ENCODE measurements around the gene PWWP2B. TPM values are rescaled to one million over a fixed set of nuclear protein-coding genes. Genes with fewer than 3 reads are reported as not detected.

PWWP2B gene
- total and polyA plus RNA-seq, 2 donors (not counting 3 experiments of a cell fraction or from before 2014, with no cell fraction given) = 4.6 to 11.8 TPM

DNA sequence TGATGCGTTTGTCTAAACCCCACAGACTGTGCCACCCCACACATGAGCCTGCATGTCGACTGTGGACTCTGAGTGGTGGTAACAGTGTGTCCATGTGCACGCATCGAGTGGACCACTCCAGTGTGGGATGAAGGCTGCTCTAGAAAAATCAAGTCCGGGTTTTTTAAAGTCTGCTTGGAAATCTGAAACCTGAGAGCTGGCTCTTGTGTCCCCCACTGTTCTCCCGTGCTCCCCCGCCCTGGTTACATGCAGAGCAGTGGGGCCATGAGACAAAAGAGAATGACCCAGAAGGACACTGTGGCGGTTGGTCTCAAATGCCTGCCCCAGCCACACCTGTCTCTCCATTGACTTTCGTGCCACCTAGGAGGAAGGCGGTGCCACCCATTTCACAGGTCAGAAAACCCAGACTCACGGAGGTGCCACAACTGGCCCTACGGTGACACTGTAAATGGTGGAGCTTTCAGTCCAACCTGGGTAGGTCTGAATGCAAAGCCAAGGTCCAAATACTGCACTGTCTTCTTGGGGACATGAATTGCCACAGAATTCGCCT, 27.3 kb upstream of the PWWP2B start:
- H2AFZ ChIP-seq (ENCODE audit: low read depth, low read length) = no peak overlapping the region
- ChIA-PET POLR2A (no interaction called here), CTCF (no interaction called here)
- FAIRE-seq = no peak
- H3K4me1 ChIP-seq (ENCODE audit: control insufficient read depth, extremely low read depth, insufficient read depth, low read length) = no peaks in the 10 kb centered on the region
- no peak overlapping the region for H3K4me3 ChIP-seq (replicated peaks in 1 of 3; ENCODE audit: insufficient read depth in 1 of 3, low read depth in 1 of 3, low read length in 3 of 3)
- no peaks in the 10 kb centered on the region for H3K36me3 ChIP-seq (ENCODE audit: control insufficient read depth in 2 of 2, extremely low read depth in 1 of 2, insufficient read depth in 2 of 2, low read length in 2 of 2)
- no TSS peak for BruUV-seq (replicated peaks)
- no peaks in the 10 kb centered on the region for H3K9me3 ChIP-seq (replicated peaks; ENCODE audit: control insufficient read depth, insufficient read depth, low read length)
- no peaks in the 10 kb centered on the region for H3K27me3 ChIP-seq (ENCODE audit: control insufficient read depth in 2 of 2, insufficient read depth in 2 of 2, low read length in 2 of 2)
- H3K79me2 ChIP-seq (ENCODE audit: control insufficient read depth, insufficient read depth, low read length) = no peaks in the 10 kb centered on the region
- no peak overlapping the region for H3K27ac ChIP-seq (ENCODE audit: insufficient read depth, low read depth, low read length)
- no peaks in the 10 kb centered on the region for H4K20me1 ChIP-seq (replicated peaks; ENCODE audit: control insufficient read depth, extremely low read depth, insufficient read depth, low read length)
- TF ChIP-seq, protein P1, sequence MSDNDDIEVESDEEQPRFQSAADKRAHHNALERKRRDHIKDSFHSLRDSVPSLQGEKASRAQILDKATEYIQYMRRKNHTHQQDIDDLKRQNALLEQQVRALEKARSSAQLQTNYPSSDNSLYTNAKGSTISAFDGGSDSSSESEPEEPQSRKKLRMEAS (IDR thresholded peaks at IDR 0.05; ENCODE audit: insufficient read depth, insufficient read length) = no peak
- no peak for TF ChIP-seq EZH2 (IDR thresholded peaks at IDR 0.05; ENCODE audit: borderline replicate concordance, low read depth, low read length, severe bottlenecking)
- TF ChIP-seq, protein P2, sequence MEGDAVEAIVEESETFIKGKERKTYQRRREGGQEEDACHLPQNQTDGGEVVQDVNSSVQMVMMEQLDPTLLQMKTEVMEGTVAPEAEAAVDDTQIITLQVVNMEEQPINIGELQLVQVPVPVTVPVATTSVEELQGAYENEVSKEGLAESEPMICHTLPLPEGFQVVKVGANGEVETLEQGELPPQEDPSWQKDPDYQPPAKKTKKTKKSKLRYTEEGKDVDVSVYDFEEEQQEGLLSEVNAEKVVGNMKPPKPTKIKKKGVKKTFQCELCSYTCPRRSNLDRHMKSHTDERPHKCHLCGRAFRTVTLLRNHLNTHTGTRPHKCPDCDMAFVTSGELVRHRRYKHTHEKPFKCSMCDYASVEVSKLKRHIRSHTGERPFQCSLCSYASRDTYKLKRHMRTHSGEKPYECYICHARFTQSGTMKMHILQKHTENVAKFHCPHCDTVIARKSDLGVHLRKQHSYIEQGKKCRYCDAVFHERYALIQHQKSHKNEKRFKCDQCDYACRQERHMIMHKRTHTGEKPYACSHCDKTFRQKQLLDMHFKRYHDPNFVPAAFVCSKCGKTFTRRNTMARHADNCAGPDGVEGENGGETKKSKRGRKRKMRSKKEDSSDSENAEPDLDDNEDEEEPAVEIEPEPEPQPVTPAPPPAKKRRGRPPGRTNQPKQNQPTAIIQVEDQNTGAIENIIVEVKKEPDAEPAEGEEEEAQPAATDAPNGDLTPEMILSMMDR (IDR thresholded peaks at IDR 0.05; ENCODE audit: extremely low read depth in 1 of 2, insufficient read depth in 1 of 2, low read depth in 1 of 2, low read length in 2 of 2) = no peak
- TF ChIP-seq POLR2A (IDR thresholded peaks at IDR 0.05; ENCODE audit: low read depth, low read length) = no peak
- TF ChIP-seq JUN (IDR thresholded peaks at IDR 0.05; ENCODE audit: borderline replicate concordance, insufficient read depth, insufficient read length, low read depth) = no peak
- TF ChIP-seq GATA2 (IDR thresholded peaks at IDR 0.05; ENCODE audit: insufficient read depth, insufficient read length, low read depth, low read length) = no peak
- no peak for TF ChIP-seq MYC (IDR thresholded peaks at IDR 0.05; ENCODE audit: low read depth, low read length)
- no peak for TF ChIP-seq FOS (IDR thresholded peaks at IDR 0.05; ENCODE audit: borderline replicate concordance, insufficient read depth, low read length)
- no peak for TF ChIP-seq POLR2AphosphoS5 (IDR thresholded peaks at IDR 0.05; ENCODE audit: insufficient read depth, low read depth, low read length)
- intact Hi-C loops (cut with micrococcal nuclease) = no loop called here
- no peak overlapping the region for H3K9ac ChIP-seq (replicated peaks; ENCODE audit: extremely low read depth, insufficient read depth, low read length)
- H3K4me2 ChIP-seq (ENCODE audit: insufficient read depth, low read length) = no peak overlapping the region
- H3K9me1 ChIP-seq (replicated peaks; ENCODE audit: control insufficient read depth, extremely low read depth, insufficient read depth, low read length) = no peaks in the 10 kb centered on the region
- dilution Hi-C loops (cut with MboI; ENCODE audit: extremely low pct_ligation_motif_present, low sequenced_read_pairs) = no loop called here
- no peak for DNase-seq (ENCODE audit: low read depth, low spot score)
